Measurements from ENCODE around the gene TFEB. TPM values are rescaled to one million over a fixed set of nuclear protein-coding genes. Genes with fewer than 3 reads are reported as not detected.

Gene TFEB
- total and polyA plus RNA-seq, 7 donors = 16.1 to 65.2 (median 40.9) TPM

DNA sequence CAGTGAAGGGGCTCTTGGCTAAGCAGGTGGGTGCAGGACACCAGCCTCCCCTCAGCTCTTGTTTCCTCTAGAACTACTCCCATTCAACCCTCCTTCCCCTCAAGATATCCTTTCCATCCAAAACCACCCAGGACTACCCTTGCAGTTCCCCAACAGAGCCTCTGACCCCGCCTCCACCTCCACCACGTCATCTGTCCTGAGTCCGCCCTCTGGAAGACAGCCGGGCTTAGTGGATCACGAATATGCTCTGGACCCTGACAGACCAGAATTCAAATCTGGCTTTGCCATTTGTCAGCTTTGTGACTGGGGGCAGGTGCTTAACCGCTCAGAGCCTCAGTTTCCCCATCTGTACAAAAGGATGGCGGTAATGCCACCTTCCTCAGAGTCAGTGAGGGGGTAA lies 31.4 kb downstream of the TFEB start:
- TF ChIP-seq, protein P1, sequence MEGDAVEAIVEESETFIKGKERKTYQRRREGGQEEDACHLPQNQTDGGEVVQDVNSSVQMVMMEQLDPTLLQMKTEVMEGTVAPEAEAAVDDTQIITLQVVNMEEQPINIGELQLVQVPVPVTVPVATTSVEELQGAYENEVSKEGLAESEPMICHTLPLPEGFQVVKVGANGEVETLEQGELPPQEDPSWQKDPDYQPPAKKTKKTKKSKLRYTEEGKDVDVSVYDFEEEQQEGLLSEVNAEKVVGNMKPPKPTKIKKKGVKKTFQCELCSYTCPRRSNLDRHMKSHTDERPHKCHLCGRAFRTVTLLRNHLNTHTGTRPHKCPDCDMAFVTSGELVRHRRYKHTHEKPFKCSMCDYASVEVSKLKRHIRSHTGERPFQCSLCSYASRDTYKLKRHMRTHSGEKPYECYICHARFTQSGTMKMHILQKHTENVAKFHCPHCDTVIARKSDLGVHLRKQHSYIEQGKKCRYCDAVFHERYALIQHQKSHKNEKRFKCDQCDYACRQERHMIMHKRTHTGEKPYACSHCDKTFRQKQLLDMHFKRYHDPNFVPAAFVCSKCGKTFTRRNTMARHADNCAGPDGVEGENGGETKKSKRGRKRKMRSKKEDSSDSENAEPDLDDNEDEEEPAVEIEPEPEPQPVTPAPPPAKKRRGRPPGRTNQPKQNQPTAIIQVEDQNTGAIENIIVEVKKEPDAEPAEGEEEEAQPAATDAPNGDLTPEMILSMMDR (IDR thresholded peaks at IDR 0.05) = no peak
- no peaks in the 10 kb centered on the region for H3K9me3 ChIP-seq
- ATAC-seq (no peak), DNase-seq (peak in 1 of 2 donors; percentile 39)
- H3K4me1 ChIP-seq = peaks cover 78% of the 10 kb centered on the region
- intact Hi-C loops (cut with DNase I) = loop anchor here in 1 of 2 donors (10.0 kb wide), 1 partner anchor 71 kb away; the partner anchor contains the start of gene FRS3
- no peaks in the 10 kb centered on the region for H3K27me3 ChIP-seq (ENCODE audit: insufficient read depth in 3 of 3, low read length in 2 of 3)
- peaks cover 0 to 3% of the 10 kb centered on the region in 2 donors for H3K36me3 ChIP-seq (ENCODE audit: insufficient read depth in 1 of 2, low read depth in 1 of 2)
- H3K4me3 ChIP-seq = no peak overlapping the region
- peak overlapping the region; percentile 16 for H3K27ac ChIP-seq
- 71 to 83% (median 79%) methylated on average over 7 of the region's 7 CpGs for WGBS, 3 donors

DNA sequence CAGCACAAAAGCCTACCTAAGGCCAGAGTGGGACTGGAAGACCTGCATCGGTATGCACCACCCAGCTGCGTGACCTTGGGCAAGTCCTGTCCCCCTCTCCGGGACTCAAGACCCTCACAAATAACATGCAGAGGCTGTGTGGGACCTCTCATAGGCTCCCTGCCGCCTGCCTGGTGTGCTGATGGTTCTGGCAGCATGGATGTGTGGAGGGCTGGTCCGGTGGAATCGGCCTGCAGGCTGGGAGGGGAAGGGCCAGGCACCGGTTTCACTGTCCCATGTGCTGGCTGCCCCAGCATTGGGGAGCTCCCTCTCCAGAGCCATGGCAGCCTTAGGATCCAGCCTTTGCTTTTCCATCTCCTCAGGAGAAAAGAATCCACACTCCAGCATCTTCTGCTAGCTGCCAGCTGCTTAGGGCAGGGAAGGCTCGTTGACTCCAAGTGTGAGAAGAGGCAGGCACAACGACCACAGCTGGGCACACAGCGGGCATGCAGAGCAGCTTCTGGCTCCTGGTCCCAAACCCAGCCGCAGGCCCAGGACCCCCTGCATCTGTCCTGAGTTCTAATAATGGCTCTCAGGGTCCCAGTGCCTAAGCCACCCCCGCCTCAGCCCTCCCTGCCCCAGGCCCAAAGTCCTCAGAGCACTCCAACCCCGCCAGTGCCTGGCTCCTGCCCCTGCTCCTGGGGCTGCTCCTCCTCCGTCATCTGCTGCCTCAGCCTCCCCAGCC lies 32.5 kb downstream of the TFEB start:
- WGBS, 3 donors = 79 to 82% (median 81%) methylated on average over 13 to 14 of the region's 14 CpGs
- H3K4me1 ChIP-seq = peaks cover 69% of the 10 kb centered on the region
- H3K27me3 ChIP-seq (ENCODE audit: insufficient read depth in 3 of 3, low read length in 2 of 3) = no peaks in the 10 kb centered on the region
- DNase-seq (peak in 1 of 2 donors; percentile 30), ATAC-seq (no peak)
- TF ChIP-seq, protein P1 (IDR thresholded peaks at IDR 0.05) = no peak
- H3K9me3 ChIP-seq = no peaks in the 10 kb centered on the region
- H3K4me3 ChIP-seq = no peak overlapping the region
- no peak overlapping the region for H3K27ac ChIP-seq
- intact Hi-C loops (cut with DNase I) = loop anchor here in 1 of 2 donors (10.0 kb wide), 1 partner anchor 72 kb away; the partner anchor contains the start of gene FRS3
- H3K36me3 ChIP-seq (ENCODE audit: insufficient read depth in 1 of 2, low read depth in 1 of 2) = peaks cover 0 to 6% of the 10 kb centered on the region in 2 donors

DNA sequence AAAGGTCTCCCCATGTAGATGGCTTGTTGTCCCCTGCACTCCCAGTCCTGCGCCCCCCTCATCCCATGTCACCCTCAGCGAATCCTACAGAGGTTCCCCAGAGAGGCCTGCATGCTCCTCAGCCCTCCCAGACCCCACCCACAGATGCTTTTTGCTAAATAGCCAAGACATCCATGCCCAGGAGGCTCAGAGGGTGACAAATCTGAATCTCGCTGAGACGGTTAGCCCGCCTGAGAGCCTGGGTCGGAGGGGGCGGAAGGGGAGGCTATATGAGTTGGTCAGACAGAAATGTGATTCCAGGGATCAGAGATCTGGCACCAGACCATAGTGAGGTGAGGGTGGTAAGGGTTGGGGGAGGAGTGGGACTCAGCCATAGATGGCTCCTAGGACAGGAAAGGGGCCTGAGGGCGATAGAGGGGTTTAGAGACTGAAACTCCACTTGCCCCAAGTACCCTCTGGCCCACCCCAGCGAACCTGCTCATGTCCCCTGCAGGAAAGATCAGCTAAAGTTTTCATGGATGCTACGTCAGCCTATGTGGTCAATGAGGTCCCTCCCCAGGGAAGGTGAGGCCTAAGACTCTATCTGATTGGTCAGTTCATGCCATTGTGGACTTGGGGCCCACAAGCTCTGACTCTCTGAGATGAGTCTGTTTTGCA lies 33.2 kb downstream of the TFEB start:
- 80 to 93% (median 81%) methylated on average over 10 of the region's 10 CpGs for WGBS, 3 donors
- intact Hi-C loops (cut with DNase I) = loop anchor here in 1 of 2 donors (10.0 kb wide), 1 partner anchor 73 kb away; the partner anchor contains the start of gene FRS3
- Histone ChIP-seq H3K27ac (no peak overlapping the region), H3K4me1 (peaks cover 68% of the 10 kb centered on the region), H3K9me3 (no peaks in the 10 kb centered on the region), H3K4me3 (no peak overlapping the region), H3K27me3 (ENCODE audit: insufficient read depth in 3 of 3, low read length in 2 of 3) (no peaks in the 10 kb centered on the region), H3K36me3 (ENCODE audit: insufficient read depth in 1 of 2, low read depth in 1 of 2) (peaks cover 0 to 6% of the 10 kb centered on the region in 2 donors)
- no peak for ATAC-seq
- TF ChIP-seq, protein P1 (IDR thresholded peaks at IDR 0.05) = no peak
- peak in 1 of 2 donors; percentile 26 for DNase-seq

DNA sequence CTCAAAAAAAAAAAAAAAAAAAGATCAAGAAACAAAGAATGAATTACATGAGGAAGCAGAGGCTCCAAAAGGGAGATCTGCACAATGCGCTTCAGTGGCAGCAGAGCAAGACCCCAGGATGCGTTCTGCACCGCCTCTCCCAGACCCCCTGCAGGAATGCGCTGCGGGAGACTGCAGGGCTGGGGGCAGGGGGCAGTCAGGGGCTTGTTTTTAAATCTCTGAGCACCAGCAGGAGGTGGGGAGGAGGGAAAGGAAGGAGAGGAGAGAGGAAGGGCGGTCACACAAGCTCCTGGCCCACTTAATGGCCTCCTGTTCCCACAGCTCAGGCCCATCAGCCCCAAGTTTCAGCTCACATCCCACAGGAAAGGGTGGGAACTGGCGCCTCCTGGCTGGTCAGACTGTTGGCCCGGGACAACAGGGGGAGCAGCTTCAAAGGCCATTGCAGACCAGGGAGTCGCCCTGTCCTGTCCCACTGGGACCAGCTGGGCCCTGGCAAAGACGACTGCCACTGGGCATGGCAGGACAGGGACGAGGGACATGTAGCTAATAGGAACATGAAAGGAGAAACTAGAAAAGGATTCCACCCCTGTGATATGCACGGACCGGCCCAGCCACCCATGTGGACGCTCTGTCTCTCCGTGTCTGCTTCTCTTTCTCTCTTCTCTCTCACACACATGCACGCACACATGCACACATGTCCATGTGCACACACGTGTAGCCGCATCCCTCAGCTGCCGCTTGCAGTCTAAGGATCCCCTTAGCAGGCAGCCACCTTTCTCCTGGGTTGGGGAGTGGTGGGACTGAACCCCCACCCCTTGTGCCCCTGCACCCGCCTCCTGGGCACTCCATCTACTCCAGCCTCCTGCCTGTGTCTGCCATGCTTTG lies 34.7 kb downstream of the TFEB start:
- no peak for DNase-seq
- peak overlapping the region; percentile 36 for H3K27ac ChIP-seq

More for the DNA sequence above, 34.7 kb downstream of the TFEB start:
- H3K27me3 ChIP-seq (ENCODE audit: insufficient read depth in 3 of 3, low read length in 2 of 3) = no peaks in the 10 kb centered on the region
- H3K4me3 ChIP-seq = no peak overlapping the region
- no peak for ATAC-seq
- intact Hi-C loops (cut with DNase I) = loop anchor here in 1 of 2 donors (10.0 kb wide), 1 partner anchor 74 kb away; the partner anchor contains the start of gene FRS3
- H3K36me3 ChIP-seq (ENCODE audit: insufficient read depth in 1 of 2, low read depth in 1 of 2) = peaks cover 0 to 6% of the 10 kb centered on the region in 2 donors
- H3K9me3 ChIP-seq = no peaks in the 10 kb centered on the region
- 64 to 74% (median 70%) methylated on average over 16 to 20 of the region's 20 CpGs for WGBS, 3 donors
- TF ChIP-seq, protein P1 (IDR thresholded peaks at IDR 0.05) = no peak
- H3K4me1 ChIP-seq = peaks cover 70% of the 10 kb centered on the region

Measured in psoas muscle (tissue), 8 donors.